MM.1S (cell line): ENCODE data around the gene CYP2D6.

ENCODE experiments used
- DNase-seq: peaks from one replicate; pipeline ENCODE4 v3.0.0-alpha.2; 2015
- H2AFZ ChIP-seq: fragments of 300-600 bp; sonication (generic); 2 replicates; pipeline ENCODE4 v1.6.0; 2016; ENCODE audit warnings: antibody characterized with exemption, low read length
- H3F3A ChIP-seq: fragments of 300-600 bp; sonication (generic); 2 replicates; pipeline ENCODE4 v1.6.1; 2016; ENCODE audit warnings: mild to moderate bottlenecking, antibody characterized with exemption, low read length, moderate library complexity, mixed read lengths; ENCODE audit not compliant: insufficient read depth
- H3K27ac ChIP-seq: fragments of 300-600 bp; sonication (generic); 2 replicates; pipeline ENCODE4 v1.5.1; 2016; ENCODE audit warnings: mild to moderate bottlenecking, low read length
- H3K27me3 ChIP-seq: fragments of 300-600 bp; sonication (generic); replicated peaks from 2 replicates; pipeline ENCODE4 v1.6.0; 2016; ENCODE audit warnings: low read length; ENCODE audit not compliant: insufficient read depth
- H3K36me3 ChIP-seq: fragments of 300-600 bp; sonication (generic); replicated peaks from 2 replicates; pipeline ENCODE4 v1.6.1; 2016; ENCODE audit warnings: mild to moderate bottlenecking, low read length, mixed read lengths; ENCODE audit not compliant: insufficient read depth
- H3K4me1 ChIP-seq: fragments of 300-600 bp; sonication (generic); 2 replicates; pipeline ENCODE4 v1.6.1; 2016; ENCODE audit warnings: low read length, mixed read lengths
- H3K4me2 ChIP-seq: fragments of 300-600 bp; sonication (generic); 2 replicates; pipeline ENCODE4 v1.6.0; 2016; ENCODE audit warnings: low read depth, low read length
- H3K4me3 ChIP-seq: fragments of 300-600 bp; sonication (generic); 2 replicates; pipeline ENCODE4 v1.5.1; 2016; ENCODE audit warnings: low read length, mixed read lengths
- H3K79me2 ChIP-seq: fragments of 300-600 bp; sonication (generic); 2 replicates; pipeline ENCODE4 v1.6.1; 2016; ENCODE audit warnings: mixed run types, low read length, mixed read lengths
- H3K9ac ChIP-seq: fragments of 300-600 bp; sonication (generic); 2 replicates; pipeline ENCODE4 v1.6.1; 2016; ENCODE audit warnings: low read length, mixed read lengths
- H3K9me2 ChIP-seq: fragments of 300-600 bp; sonication (generic); replicated peaks from 2 replicates; pipeline ENCODE4 v1.6.1; 2016; ENCODE audit warnings: mild to moderate bottlenecking, low read length, mixed read lengths; ENCODE audit not compliant: insufficient read depth
- H3K9me3 ChIP-seq: fragments of 300-600 bp; sonication (generic); replicated peaks from 2 replicates; pipeline ENCODE4 v1.6.1; 2016; ENCODE audit warnings: mild to moderate bottlenecking, low read length, mixed read lengths; ENCODE audit not compliant: insufficient read depth
- H4K20me1 ChIP-seq: fragments of 300-600 bp; sonication (generic); 2 replicates; pipeline ENCODE4 v1.6.1; 2016; ENCODE audit warnings: mild to moderate bottlenecking, low read length, moderate library complexity, mixed read lengths; ENCODE audit not compliant: insufficient read depth
- CTCF ChIP-seq: fragments of 300-600 bp; sonication (generic); IDR thresholded peaks from 2 replicates; pipeline ENCODE4 v1.5.1; 2016; ENCODE audit warnings: antibody characterized with exemption, low read length, mixed read lengths
- EZH2 ChIP-seq: fragments of 300-600 bp; sonication (generic); optimal IDR thresholded peaks from 2 replicates; pipeline ENCODE3; 2017; ENCODE audit warnings: low read depth, mild to moderate bottlenecking, antibody characterized with exemption, low read length, mixed read lengths
- EZH2phosphoT487 ChIP-seq: fragments of 300-600 bp; sonication (generic); IDR thresholded peaks from 2 replicates; pipeline ENCODE4 v1.6.1; 2018; ENCODE audit warnings: antibody characterized with exemption, low read length

CYP2D6 gene

GRCh38 chr22:42077486-42078125 lies 53.0 kb downstream of the CYP2D6 start:
- Histone ChIP-seq H3K9me2 (no peaks in the 10 kb centered on the region), H3K9ac (no peak overlapping the region), H3F3A (0 out of 2 replicates have a peak, but pooled peaks cover 13% of the 10 kb centered on the region), H3K36me3 (no peaks in the 10 kb centered on the region), H3K4me2 (no peak overlapping the region), H4K20me1 (no peaks in the 10 kb centered on the region), H3K79me2 (peaks cover 25% of the 10 kb centered on the region), H3K27me3 (no peaks in the 10 kb centered on the region), H3K27ac (no peak overlapping the region), H3K4me3 (no peak overlapping the region), H3K9me3 (no peaks in the 10 kb centered on the region), H3K4me1 (peaks cover 7% of the 10 kb centered on the region), H2AFZ (no peak overlapping the region)
- TF ChIP-seq CTCF (no peak), EZH2 (no peak), EZH2phosphoT487 (no peak)
- DNase-seq = no peak

GRCh38 chr22:42076764-42077485 lies 53.7 kb downstream of the CYP2D6 start:
- TF ChIP-seq CTCF = no peak
- TF ChIP-seq EZH2 = no peak
- no peak for TF ChIP-seq EZH2phosphoT487
- Histone ChIP-seq H3K4me1 (peaks cover 7% of the 10 kb centered on the region), H3K27ac (no peak overlapping the region), H3K4me3 (no peak overlapping the region), H2AFZ (no peak overlapping the region), H3F3A (0 out of 2 replicates have a peak, but pooled peaks cover 13% of the 10 kb centered on the region), H3K9me3 (no peaks in the 10 kb centered on the region), H3K79me2 (peaks cover 20% of the 10 kb centered on the region), H3K27me3 (no peaks in the 10 kb centered on the region), H4K20me1 (no peaks in the 10 kb centered on the region), H3K9me2 (no peaks in the 10 kb centered on the region), H3K9ac (no peak overlapping the region), H3K4me2 (no peak overlapping the region), H3K36me3 (no peaks in the 10 kb centered on the region)
- DNase-seq = no peak
